Activated CD4-positive, alpha-beta T cell treated with anti-CD3 and anti-CD28 coated beads, Interleukin-2, amount 50 U/mL, for 48 hours (primary cell): ENCODE data around the gene S1PR3.
A peak's percentile ranks its signal among the peaks of the same experiment; 100 is the strongest.

Source experiments
- DNase-seq, 2 experiments: peaks; one replicate each; pipeline ENCODE4 v3.0.0-alpha.2; 2020

Gene S1PR3

DNA sequence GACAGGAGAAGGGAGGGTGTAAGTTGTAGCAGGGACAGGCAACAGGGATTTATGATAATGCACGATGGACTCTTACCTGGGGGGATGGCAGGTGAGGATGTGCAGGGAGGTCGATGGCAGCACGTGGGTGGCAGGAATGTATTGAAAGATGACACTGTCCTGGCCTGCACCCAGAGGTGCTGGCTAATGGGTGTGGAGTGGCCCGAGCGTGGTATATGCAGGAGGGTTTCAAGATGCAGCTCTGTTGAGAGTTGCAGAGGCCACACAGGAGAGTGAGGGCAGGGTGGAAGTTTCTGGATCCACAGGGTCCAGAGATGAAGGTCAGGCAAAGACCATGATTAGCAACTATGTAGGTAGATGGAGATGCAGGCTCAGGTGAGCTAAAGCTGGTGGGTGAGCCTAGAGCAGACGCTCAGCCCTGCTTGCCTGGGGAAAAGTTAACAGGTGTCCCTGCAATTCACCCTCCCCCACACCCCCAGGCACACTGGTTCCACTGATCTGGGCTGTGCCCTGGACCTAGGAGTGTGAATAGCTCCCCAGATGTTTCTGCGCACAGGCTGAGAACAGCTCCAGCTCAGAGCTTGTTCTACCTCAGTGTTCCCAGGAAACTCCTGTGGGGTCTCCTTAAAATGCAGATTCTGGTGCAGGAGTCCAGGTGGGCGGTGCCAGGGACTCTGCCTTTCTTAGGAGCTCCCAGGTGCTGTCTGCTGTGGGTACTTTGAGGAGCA, 21.5 kb upstream of the S1PR3 start:
- no peak for DNase-seq

DNA sequence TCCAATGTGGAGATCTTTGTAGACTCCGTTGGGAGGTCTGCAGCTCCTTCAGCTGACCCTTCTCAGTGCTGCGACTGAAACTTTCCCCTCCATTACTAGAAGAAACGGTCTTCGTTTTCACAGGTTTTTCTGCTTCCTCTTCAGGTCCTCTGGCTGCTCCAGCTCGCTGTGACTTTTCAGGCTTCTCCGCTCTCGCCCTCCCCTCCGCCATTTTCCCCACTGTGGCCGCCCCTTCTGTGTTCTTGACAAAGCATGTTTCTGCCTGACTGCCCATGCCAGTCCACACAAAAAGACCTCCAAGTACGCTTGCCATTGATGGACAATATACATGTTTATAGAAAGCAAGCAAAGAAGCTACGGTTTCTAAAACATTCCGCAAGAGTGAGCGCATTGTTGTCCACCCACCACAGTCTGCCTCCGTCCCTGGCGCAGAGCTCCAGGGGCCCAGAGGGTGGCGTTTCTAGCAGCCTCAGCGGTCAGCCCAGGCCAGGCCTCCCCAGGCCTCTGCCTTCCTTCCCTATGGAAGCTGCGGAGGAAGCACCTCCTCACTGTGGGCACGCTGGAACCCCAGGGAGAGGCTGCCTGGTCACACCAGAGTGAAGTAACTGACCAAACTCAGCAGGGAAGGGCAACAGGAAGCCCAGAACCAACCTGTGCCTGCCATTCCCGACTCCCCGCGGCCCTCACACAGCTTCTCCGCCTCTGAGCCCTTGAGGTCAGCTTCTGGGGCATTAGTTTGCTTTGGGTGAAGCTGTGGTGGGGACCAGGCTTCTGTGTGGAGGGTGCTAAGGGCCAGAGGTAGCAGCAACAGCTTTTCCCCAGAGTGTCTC, 19.9 kb upstream of the S1PR3 start:
- no peak for DNase-seq

DNA sequence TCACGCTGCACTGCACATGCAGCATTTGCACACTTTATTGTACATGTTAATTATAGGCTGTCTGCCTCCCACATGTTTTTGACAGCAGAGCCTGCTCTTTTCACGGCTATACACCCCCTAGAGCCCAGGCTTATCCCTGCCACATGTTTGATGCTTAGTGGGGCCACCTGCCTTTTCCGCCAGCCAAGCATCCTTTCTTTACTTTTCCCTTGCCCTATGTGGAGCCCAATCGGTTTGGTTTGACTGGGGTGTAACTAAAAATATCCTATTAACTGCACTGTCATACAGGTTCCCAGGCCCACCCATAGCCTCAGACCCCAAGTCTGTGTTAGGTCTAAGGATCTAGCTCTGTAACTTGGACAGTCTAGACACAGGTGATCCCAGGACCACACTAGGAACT, 18.9 kb upstream of the S1PR3 start:
- no peak for DNase-seq

DNA sequence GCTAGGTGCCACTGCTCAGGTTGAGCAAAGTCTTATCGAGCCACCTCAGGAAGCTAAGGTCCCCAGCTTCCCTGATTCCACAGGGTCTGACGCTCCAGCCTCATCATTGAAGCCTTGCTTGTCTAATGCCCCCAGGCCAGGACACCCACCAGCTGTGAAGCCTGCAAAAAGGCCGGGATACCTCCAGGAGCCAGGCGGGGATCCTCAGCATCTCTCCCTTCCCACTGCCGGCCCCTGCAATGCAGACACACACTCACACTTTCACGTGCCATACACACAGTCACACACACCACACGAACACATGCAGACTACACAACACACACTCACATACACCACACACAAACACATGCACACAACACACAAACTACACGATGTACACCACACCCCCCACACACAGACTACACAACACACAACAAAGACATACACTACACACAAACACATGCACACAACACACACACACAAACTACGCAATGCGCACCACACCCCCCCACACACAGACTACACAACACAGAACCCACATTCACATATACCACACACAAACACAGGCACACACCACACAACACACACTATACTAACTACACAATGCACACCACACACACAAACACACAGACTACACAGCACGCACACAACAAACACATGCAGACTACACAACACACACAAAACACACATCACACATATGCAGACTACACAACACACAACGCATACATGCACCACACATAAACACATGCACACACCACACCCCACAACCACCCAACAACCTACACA, 17.8 kb upstream of the S1PR3 start:
- no peak for DNase-seq

DNA sequence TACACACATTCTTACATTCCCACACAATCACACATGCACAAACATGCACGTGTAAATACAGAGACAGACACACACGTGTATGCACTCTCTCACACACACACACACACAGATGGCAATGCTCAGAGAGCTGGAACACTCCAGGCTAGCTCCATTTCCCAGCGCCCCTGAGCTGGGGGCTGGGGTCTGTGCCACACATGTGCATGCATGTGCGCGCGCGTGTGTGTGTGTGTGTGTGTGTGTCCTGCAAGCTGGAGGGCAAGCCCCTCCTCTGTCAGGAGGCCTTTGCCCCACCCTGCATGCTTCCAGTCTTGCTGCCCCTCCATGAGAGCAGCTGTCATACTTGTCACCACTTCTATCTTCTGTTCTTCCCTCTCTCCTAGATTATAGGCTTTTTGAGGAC, 16.6 kb upstream of the S1PR3 start:
- DNase-seq, result no peak

DNA sequence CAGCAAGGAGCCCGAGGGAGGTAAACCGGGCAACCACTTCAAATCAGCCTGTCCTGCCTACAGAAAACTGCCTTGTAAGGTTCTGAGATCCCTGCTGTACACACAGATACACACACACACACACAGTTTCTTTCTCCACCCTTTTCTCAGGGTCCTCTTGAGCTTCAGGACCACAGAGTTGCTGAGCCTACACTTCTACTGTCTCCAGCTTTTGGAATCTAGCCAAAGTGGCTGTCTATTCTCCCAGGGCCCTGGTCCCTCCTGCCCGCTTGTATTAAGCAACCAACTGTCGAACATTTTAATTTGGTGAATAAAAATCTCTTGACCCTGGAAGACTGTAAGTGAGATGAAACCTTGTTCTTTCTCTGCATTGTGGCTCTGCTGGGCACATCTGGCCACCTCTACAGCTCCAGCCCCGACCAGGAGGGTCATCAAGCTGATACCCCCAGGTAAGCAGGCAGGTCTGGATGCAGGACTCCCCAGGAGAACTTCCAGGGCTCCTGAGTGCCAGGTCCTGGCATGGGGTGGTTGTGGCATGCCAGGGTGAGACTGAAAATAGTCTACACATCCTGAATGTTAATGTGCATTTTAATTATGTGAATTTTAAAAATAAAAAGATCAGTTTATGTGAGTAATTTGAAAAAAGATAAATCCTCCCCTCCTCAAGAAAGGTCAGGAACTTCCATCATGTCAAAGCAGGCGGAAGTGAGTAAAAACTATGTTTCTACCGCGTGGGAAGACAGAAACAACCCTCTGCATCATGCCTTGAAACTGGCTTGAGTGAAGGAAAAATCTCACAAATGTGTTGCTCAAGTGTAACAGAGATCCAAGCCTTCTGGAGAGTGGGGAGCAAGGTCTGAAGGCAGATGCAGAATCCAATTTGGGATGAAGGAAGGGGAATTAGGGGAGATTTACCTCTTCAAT, 15.0 kb upstream of the S1PR3 start:
- DNase-seq, result no peak

DNA sequence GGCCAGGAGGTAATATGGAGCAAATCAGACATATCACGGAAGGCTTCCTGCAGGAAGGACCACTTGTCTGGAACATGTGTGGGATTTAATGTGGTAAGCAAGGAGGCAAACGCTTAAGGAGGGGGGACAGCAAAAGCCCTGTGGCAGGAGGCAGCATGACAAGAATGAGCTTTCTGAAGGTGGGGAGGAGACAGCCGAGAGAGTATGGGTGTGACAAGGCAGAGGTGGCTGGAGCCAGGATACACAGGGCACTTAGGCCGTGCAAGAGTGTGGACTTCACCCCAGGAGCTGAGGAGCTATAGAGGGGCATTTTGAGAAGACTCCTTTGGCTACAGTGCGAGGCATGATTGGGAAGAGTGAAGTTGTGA, 14.4 kb upstream of the S1PR3 start:
- no peak for DNase-seq

DNA sequence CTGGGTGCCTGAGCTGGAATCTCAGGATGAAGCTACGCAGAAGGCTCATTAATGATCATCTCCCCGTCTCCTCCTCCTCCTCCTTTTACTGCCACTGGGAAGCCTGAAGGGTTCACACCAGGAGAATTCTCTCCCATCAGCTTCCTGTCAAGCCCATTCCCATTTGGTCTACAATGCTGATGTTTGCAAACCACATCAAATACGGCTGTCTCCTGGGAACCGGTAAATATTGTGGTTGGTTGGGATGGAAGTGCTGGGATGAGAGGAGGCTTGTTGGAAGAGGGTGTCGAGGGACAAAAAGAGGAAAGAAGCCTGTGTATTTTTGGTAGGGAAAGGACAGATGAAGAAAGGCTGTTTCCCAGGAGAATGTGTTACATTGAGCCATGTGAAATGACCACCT, 13.2 kb upstream of the S1PR3 start:
- DNase-seq, result no peak

DNA sequence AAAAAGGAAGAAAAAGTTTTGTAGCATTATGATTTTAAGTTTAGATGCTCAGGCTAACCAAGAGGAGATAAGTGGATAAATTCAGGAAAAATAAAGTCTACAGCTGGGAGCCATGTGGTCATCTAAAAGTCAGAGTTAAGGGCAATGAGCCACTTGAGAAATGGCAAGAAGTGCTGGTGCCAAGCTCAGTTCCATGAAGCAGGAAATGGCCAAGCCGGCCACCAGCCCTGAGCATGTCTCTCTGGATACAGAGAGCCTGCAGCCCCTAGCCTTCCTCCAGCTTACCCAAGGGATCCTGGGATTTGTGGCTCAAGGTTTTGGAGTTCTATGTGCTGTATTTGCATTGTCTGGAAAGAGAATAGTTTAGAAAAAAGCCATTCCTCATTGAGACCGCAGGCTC, 12.2 kb upstream of the S1PR3 start:
- no peak for DNase-seq

DNA sequence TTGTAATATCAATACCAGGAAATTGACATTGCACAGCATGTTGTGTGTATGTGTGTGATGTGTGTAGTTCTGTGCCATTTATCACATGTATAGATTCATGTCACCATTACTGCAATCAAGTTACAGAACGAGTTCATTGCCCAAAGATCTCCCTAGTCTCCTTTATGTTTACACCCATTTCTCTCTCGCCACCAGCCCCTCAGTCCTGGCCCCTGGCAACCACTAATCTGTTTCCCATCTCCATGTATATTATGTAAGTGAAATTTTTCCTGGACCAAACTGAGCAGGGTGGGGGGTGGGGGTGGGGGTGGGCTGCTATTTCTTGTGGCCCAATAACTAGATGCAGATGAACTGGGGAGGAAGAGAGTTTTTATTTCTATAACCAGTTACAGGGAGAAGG, 11.5 kb upstream of the S1PR3 start:
- no peak for DNase-seq

DNA sequence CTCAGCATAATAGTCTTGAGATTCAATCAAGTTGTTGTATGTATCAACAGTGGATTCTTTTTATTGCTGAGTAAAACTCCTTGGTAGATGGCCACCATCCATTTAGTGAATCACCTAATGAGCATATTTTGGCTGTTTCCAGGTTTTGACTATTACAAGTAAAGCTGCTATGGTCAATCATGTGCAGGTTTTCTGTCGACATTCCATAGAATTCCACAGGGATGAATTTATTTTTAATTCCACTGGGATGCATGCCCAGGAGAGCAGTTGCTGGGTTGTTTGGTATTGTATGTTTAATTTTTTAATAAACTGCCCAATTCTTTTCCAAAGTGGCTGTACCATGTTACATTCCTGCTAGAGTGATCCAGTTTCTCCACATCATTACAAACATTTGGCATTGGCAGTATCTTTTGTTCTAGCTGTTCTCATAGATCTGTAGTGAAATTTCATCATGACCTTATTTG, 10.5 kb upstream of the S1PR3 start:
- DNase-seq, result no peak

DNA sequence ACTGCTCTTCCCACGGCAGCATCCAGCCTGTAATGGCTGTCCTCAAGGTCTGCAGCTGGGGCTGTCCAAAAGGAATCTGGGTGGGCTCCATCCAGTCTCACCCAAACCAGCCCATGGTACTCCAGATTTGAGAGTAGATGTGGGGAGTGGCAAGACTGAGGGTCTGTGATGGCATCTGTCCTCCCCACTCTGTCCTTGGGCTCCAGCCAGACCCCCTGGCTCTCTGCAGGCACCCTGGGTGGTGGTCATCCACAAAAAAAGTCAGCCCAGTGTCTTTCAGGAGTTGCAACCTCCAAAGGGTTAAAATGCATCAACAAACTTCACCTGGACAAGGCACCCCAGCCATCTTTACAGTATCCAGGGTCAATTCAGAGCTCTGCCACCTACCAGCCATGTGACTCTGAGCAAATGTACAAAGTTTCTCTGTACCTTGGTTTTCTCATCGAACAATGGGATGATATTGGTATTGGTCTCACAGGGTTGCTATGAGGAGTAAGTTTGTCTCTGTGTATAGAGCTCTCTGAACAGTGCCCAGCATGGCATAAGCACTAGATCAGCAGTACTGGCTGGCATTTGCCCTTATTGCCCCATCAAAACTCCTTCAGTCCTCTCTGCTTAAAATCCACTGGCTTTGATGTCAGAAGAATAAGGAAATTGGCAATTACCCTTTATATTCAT, 7.3 kb upstream of the S1PR3 start:
- DNase-seq, result no peak

DNA sequence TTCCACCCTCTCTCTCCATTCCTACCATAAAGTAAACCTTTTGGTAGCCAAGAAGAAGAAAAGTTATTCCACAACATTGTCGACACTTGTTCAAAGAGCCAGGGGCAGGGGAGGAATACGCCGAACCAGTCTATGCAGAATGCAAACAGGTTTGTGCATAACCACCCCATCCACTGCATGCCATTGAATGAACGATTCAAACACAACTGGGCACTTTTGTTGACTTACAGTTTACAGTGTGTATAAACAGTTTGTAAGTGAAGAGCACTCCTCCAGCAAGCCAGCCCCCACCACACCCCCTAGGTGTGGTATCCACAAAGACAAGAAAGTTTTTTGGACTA, 6.8 kb upstream of the S1PR3 start:
- no peak for DNase-seq

DNA sequence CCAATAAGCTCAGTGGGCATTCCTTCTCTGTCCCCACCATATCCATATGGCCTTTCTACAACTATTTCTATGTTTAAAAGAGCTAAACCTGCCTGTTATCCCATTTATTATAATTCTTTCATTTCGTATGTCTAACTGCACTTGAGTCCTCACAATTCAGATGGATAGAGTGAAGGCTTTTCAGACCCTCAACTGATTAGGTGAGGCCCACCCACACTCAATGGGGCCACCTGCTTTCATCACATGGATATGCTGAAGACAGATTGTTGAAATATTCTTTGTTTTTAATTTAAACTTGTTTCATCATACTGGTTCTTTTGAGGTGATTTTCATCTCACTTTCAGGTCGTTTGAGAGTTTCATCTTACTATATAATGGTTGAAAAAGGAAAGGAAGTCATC, 5.7 kb upstream of the S1PR3 start:
- no peak for DNase-seq

DNA sequence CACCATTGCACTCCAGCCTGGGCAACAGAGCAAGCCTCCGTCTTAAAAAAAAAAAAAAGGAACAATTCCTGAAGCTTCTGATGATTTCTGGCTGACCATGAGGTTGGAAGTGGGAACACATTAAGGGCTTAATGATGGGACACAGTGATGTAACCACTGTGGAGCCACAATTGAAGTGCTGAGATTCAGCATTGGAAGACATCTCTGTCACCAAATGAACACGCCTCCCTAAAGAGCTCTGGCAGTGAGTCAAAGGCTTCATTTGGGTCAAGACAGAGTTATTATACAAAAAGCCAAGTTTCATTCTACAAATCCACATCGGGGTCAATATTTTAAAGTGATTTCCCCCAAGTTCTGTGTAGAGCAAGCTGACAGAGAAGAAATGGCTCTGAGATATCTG, 4.5 kb upstream of the S1PR3 start:
- no peak for DNase-seq

DNA sequence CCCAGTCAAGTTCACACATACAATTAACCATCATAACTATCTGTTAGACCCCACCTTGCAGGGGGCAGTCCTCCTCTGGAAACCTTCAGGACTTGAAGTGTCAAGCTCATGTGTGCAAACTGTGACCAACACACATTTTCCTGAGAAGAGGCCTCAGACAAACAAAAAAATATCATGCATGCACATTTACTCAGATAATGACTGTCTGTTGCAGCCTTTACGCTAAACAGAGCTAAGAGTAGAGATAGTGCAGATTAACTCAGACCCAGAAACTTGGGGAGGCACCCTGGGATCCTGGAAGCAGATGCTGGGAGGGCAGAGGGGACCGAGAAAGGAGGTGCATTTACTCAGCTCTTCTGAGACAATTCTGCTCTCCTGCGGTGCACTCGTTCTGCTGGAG, 3.6 kb upstream of the S1PR3 start:
- DNase-seq, result no peak

DNA sequence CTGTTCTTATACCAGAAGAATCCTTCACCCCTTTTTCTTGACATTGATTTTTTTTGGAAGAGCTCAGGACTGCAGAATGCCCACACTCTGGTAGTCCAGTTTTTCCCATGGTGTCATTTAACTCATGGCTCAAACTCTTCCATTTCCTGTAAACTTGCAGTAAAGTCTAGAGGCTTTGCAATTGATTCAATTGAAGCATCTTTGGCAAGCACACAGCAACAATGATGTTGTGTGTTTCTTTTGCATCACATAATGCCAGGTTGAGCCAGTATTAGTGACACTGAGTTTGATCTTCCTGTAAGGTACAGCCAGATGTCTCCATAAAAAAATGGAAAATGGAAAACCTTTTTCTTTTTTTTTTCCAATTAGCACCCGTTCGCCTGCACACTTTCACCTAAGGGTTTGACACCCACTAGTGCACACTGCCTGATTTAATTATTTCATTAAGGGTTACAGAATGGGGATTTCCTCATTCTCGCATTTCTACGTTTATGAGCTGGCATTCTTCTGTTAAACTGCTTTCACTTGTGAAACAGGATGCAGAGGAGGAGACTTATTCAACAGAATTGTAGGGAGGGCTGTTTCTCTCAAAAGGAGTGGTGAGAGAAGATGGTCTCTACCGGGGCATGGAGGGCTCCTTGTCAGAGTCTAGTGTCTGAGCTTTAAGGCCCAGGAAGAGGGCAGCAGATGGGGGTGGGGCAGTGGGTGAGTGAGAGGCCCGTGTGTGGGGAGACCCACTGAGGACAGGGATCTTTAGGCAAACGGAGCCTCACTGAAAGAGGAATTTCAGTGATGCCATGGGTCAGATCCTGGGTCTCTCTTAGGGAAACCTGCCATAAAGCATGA, 2.2 kb upstream of the S1PR3 start:
- DNase-seq, result peak in 1 of 2 experiments; percentile 16

DNA sequence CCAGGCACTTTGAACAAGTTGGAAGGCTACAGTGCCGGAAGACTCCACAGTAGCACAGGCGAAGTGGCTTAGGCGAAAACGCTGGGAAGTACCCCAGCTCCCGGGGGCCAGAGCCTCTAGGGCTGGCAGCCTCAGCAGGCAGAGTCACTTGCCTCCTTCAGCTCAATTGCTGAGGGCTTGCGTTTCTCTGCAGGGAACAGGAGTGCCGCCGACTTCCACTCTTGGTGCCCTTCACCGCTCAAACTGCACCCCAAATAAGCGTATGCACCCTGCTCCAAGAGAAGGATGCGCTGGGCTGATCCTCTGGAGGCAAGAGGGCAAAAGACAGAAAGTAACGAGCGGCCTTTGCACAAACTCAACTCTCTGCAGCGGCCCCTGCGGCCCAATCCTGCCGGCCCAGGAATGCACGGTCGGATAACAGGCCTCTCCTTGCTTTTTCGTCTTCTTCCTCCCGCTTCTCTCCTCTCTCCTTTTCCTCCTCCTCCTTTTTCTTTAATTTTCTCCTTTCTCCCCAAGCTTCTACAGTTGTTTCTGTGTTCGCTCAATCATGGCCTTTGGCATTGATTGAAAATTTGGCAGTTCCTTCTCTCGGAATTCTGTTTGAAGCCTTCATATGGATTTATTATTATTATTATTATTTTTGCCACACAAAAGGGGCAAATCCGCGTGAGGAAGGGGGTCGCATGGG, 1.1 kb upstream of the S1PR3 start:
- DNase-seq, result no peak

DNA sequence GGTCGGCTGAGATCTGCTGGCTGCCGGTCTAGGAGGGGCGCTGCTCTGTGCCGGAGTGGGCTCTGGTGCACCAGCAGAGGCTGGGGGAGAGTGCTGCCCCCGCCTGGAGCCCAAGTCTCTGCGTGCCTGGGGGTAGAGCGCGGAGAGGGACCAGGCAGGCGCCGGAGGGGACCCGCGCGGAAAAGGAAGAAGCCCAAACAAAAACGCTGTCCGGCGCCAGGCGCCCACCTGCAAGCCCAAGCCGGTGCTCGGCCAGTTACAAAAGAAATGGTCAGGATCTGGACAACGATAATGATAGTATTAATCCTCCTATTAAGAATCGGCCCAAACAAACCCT, 571 bp upstream of the S1PR3 start:
- no peak for DNase-seq

DNA sequence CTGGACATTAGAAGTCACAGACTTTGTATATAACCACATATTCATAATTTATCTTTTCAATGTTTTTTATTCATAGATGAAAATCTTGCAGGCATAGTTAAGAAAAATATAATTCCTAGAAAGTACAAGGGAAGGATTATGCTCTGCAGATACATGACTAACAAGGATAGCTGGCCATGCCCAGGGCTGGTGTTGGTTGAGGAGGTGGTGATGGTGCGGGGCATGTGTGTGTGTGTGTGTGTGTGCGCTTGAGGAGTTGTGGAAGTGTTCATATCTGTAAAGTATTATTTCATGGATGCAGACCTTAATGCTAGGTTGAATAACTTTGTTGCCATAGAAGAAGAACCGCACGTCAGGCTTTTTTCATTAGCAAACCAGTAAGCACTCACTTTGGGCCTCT, 1.3 kb downstream of the S1PR3 start:
- DNase-seq, result no peak

DNA sequence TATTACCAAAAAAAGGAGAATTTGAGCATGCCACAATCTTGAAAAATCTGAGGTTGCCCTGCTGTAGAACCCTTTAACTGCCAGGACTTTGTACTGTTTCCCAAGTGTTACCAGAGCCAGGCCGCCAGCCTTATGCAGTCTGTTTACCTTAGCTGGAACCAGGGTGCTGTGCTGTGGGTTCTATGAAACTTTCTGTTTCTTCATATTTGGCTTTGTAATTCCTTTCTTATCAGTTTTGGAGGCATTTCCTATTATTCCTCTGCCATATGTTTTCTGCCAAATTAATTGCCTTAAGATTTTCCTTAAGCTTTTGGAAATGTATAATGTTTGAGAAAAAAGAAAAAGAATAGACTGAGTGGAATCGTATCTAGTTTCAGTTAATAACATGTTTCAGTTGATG, 2.1 kb downstream of the S1PR3 start:
- DNase-seq, result no peak
